HG03039 (cell line): ENCODE results near the gene SEMA3D.
A peak's percentile ranks its signal among the peaks of the same experiment; 100 is the strongest.

ENCODE experiments used
- ATAC-seq: cut with Tn5 transposase; IDR thresholded peaks from one replicate; pipeline ENCODE4 v1.9.1; 2021; ENCODE audit warnings: mild to moderate bottlenecking, moderate library complexity; ENCODE audit not compliant: unreplicated experiment

SEMA3D gene

DNA sequence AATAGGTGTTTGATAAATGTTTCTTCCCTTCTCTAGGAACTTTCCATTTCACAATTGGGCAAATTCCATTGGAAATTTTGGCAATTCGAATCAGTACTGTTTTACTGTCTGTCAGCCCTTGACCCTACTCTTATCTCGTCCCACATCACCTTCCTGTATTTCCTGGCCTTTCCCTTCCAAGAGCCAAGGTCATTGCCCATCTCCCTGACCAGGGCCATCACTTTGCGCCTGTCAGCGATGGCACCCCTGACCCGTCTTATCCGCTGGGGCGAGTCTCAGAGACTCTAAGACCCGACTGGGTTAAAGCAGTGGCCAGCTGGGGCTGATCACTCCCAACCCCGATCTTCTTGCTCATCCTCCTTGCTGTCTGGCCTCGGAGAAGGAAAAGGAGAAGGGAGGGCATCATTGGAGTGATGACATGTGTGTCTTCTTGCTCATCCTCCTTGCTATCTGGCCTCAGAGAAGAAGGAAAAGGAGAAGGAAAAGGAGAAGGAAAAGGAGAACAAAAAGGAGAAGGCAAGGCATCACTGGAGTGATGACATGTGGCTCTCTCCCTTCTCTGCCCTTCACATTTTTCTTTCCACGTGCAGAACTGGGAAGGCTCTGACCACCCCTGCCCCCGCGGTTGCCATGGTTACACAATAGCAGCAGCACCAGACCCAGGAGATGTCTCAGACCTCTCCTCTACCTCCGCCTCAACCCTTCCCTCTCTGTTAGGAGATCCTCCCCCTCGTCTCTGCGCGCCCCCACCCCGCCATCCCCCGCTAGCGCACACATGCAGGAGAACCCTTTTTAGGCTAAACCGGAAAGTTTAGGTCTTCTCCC, 2.0 kb downstream of the SEMA3D start:
- ATAC-seq: no peak

DNA sequence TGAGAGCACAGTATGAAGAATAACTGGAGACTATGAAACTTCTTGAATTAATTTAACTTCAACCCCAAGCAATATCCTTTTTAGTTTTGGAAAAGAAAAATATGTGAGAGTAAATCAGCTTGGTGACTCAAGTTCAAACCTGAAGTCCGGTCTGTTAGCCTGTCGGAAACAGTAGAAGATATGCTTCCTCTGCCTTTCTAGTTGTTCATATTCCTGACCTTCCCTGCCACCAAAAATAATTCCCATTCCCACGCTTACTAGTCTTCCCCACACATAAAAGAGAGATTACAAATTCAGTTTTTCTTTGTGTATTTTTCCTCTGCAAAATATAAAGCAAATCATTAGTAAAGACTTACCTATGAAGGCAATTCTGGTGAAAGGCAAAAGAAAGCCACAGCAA, 3.6 kb downstream of the SEMA3D start:
- ATAC-seq: no peak

DNA sequence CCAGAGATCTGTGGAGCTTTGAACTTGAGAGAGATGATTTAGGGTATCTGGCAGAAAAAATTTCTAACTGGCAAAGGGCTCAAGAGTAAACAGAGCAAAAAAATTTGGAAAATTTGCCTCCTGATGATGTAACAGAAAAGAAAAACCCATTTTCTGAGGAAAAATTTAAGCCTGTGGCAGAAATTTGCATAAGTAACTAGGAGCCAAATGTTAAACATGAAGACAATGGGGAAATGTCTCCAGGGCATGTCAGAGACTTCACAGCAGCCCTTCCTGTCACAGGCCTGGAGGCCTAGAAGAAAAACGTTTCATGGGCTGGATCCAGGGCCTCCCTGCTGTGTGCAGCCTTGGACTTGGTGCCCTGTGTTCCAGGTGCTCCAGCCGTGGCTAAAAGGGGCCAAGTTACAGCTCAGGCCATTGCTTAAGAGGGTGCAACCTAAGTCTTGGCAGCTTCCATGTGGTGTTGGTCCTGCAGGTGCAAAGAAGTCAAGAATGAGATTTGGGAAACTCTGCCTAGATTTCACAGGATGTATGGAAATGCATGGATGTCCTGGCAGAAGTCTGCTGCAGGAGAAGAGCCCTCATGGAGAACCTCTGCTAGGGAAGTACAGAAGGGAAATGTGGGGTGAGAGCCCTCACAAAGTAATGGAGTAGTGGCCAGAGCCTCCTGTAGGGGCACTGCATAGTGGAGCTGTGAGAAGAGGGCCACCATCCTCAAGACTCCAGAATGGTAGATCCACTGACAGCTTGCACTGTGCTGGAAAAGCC, 8.1 kb downstream of the SEMA3D start:
- ATAC-seq: no peak

DNA sequence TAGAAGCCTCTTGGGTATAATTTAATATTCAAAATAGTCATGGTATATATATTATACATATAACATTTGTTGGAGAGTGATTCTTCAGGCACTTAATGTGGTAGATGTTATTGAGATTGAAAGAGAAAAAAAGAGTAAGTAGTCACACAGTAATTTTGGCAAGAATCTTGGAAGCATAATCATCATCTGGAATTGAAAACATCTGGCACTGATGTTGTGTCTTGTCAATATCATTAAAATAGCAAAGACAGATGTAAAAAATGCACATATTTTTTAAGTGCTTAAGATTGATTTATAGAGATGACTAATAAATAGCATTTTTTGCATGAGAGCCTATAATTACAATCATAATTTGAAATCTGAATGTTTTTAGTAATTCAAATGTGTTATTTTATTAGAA, 9.5 kb downstream of the SEMA3D start:
- ATAC-seq: no peak

DNA sequence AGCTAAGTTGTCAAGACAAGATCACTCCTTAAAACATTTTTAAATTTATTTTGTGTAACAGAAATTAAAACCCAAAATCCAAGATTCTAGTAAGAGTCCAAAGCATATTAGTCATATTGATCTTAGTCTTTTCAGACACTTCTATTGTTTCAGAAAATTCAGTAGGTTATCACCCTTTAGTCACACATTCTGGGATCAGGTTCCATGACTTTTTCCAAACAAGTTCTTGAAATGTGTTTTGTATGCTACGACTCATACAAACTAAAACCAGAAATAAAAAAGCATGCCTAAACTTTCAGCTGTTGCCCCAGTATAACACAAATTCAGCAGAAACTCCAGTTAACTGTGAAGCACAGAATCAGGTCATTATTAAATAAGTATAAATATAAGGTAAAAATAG, 10.7 kb downstream of the SEMA3D start:
- no peak for ATAC-seq

DNA sequence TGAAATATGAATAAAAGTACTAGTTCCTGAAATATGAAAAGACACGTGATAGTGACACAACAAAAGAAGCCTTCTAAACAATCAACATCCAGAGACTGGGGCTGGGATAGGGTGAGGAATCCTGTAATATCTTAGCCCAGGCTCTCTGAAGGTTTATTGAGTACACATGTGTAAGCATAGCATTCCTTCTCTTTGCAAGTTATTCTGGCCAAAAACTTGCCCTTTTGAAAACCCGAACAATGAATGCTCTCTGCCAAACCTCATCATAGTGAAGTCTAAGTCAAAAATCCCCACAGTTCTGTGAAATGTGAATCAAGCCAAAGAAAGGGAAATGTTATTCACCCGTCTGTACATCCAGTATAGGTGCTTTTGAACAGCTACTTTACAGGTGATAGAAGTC, 11.6 kb downstream of the SEMA3D start:
- no peak for ATAC-seq

DNA sequence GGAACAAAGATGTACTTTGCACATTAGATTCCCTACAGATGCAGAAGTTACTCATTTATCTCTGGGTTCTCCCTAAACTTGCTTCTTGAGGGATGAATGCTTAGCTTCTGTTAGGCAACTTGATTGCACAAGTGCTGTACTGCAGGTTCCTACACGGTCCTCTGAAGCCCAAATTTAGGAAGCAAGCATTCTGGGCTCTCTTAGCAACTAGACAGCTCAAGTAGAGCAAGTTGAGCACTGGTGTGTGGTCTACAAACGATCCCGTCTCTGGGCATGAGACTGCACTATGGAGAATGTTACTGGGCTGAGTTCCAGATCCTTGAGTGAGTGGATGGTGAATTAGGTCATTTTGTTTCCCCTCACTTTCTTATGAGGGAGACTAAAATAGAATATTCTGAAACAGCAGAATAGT, 14.3 kb downstream of the SEMA3D start:
- no peak for ATAC-seq

DNA sequence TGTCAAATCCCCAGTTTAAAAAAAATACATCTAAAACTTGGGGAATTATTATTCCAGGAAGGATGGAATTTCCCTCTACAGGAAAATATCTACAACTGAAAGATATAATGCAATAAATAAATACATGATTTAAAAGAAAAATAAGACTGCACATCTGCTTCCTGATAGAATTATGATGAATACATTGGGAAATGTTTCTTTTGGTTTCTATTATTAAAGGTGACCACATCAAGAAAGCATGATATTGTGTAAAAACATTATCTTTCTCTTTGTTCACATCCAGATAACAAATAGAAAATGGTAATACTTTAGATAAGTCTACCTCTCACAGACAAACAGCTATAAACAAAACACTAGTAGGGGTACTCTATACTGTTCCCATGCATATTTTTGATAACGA, 19.2 kb downstream of the SEMA3D start:
- ATAC-seq: no peak

DNA sequence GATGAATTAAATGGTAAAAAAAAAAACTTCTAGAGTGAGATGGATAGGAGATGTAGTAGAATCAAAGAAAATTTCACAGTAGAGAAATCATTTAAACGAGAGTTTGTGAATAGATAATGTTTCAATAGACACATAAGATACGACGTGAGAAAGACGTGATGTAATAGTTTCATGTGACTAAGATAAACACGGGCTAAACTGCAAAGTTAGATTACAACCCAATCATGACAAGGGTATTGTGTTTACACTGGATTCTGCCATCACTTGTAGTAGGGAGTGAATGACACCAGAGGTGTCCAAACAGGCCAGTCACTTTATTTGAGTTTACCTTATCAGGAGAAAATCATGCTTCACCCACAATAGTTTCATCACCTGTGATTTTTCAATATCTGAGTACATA, 21.6 kb downstream of the SEMA3D start:
- no peak for ATAC-seq

DNA sequence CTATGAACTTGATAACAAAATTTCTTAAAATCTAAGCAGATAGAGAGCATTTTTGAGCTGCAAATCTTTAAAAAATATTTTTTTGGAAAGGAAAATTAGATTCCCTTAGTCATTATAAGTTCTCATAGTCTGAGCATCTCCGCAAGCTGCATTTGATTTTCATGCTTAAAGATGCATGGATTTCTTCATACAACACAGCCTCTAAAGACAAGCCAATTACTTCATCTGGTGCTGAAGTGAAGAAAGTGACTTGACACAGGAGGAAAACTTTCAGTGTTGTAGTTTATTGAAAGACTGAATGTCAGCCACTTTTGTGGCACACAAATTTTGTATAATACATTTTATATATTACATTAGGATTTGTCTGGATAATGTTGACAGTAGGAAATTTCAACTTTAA, 22.5 kb downstream of the SEMA3D start:
- no peak for ATAC-seq

DNA sequence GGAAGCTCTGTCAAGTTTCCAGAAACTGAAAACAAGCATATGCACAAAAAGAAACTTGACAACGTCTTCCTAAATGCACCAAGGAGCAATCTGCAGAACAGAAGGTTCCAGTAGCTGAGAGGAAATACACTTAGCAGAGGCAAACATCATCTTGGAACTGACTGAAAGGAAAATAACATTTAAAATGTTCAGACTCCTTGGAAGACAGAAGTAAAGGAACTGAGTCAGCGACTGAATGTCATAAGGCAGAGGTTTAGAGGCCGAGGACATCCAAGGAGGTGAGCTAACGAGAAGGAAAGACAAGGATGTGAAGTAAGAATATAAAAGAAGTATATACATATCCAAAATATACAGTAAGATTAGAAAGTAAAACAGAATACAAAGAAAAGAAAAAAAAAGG, 24.1 kb downstream of the SEMA3D start:
- no peak for ATAC-seq

DNA sequence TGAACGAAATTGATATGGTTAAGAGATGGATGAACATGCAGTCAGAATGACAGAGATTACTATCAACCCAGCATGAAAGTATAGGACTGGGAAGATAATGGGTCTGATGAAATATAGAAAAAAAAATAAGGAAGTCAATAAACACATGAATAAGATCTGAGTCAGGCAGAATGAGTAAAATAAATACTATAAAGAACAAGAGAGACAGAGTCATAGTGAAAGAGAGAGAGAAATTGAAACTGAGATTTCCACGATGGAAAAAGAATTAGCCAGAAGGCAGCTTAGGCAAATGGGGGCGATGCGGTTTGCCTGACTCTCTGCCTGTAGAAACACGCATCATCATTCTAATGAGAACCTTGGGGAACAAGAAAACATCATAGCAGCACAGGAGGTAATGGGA, 26.6 kb downstream of the SEMA3D start:
- ATAC-seq: peak; percentile 86

DNA sequence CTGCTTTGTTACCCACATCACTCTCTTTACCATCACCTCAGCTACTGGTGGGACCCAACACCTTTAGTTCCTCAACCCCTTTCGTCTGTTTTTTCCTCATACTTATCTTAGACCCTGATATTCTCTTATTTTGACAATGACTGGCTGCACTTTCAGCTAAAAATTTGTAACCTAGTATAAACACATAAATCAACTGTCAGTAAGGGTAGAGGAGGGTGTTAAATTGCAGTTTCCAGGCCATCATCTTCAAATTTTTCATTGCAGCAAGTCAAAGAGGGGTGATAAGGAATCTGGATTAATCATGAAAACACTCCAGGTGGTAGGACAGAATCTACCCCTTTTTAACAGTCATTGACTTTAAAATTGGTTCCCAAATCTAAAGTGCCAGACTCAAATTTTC, 27.9 kb downstream of the SEMA3D start:
- no peak for ATAC-seq

DNA sequence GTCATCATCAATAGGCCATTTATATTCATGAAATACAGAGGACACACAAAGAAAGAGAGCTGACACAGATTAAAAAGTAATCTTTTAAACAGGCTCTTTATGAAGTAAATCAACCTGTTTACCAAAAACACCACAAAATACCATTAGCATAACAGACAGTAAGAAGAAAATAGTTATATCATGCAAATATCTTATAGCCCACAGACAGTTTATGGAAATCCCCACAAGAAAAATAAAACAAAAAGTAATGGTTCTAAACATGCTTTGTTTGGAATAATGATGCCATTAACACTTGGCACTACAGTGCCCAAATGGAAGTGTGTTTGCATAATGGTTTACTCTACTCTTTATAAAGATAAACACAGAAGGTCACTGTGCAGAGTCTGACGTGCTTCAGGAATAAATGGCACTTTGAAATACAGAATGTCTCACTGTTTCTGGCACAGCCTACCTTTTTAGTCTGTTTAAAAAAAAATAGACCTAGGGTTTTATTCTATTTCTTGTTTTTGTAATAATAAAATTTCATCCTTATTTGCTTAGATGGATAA, 30.1 kb downstream of the SEMA3D start:
- no peak for ATAC-seq

DNA sequence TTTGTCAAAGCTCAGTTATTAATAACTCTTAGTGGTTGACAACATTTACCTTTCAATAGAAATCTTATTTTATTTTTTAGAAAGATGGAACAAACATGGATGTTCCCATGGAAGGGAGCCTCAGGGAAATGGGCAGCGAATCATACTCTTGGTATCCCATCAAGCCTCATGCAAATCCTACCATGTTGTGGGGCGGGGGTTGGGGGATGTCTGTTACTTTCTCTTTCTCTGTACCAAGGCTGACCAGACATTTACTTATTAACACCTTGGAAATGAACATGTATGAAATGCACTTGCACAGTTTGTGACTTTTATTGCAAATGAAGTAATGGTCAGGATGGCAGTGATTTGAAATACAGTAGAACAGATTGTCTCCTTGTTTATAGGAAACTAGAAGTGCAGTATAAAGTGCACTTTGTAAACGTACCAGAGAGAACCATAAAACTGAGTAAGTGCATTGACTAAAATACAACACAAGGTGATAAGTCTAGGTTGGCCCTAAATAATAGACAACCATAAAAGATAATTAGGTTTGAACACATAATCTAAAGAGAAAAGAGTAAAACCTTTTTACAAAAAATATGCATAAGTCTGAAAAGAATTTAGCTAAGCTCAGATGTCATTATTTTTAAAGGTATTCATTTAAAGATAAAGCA, 32.4 kb downstream of the SEMA3D start:
- no peak for ATAC-seq

DNA sequence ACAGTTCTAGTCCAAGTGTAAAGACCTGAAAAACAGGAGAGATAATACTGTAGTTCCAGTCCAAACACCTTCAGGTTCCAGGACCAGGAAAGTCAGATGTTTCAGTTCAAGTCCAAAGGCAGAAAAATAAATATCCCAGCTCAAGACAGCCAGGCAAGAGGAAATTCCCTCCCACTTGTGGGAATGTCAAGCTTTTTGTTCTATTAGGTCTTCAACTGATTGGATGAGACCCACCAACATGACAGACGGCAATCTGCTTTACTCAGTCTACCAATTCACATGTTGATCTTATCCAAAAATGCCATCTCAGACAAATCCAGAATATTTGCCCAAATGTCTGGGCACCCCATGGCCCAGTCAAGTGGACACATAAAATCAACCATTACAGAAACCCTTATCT, 33.1 kb downstream of the SEMA3D start:
- no peak for ATAC-seq

DNA sequence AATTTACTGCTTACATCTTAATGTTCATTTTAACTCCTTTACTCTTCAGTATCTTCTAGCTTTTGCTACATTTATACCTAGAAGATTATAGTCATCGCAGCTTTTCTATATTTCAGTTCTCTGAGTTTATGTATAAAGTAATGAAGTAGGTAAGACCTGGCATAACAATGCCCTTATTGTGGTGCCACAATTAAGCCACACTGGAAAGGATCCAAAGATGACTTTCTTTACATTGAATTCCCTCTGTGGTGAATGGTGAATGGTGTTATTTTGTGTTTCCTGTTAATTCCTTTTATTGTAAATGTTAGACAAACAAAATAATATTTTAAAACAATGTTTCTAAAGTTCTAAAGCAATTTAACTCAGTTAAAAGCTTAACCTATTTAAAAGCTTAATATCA, 36.2 kb downstream of the SEMA3D start:
- no peak for ATAC-seq

DNA sequence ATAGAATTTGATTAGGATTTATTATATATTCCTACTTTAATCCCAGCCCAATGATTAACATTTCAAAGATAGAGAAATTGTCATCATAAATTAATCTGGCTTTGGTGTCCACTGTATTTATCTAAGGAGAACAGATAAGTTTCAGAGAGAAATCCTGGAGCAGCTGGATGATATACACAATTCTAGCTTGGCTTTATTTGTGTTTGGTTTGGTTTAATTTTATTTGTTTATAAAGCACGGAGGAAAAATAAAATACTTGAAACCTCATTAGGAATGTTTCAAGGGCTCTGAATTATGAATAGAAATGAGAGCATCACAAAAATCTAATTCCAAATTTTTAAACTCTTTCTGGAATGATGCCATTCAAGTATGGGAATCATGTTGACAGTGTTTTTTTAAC, 42.1 kb downstream of the SEMA3D start:
- no peak for ATAC-seq

DNA sequence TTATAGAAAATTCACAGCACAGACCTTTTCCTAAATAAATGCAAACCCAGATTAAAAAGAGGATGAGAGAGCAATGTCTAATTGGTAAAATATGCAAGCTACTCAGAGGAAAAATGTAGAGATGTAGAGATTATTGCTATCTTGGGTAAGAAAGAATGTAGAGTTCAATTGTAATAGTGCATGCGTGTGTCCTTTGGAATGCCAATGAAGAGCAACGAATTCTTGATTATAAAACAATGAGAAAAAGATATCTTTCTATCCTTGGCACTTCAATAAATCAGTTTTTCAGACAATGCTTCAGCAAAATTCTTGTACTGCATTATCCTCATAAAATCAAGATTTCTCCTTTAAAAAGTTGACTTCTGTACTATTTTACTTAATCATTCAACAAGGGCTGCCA, 50.9 kb downstream of the SEMA3D start:
- ATAC-seq: no peak

DNA sequence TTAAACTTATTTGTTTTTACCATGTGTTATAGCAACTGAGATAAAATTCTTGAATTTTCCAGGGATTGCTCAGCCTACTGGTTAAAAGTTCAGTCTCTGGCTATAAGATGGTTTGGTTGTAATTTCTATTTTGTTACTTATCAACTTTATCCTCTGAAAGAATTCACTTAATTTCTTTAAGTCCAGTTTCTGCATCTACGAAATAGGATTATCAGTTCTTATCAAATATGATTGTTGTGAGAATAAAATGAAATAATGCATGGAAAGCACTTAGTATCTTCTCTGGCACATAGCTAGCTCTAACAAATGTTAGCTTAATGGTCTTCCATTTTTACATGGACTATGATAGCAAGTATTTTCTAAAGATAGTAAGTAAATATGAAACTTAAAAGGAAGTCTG, 53.3 kb downstream of the SEMA3D start:
- ATAC-seq: no peak

DNA sequence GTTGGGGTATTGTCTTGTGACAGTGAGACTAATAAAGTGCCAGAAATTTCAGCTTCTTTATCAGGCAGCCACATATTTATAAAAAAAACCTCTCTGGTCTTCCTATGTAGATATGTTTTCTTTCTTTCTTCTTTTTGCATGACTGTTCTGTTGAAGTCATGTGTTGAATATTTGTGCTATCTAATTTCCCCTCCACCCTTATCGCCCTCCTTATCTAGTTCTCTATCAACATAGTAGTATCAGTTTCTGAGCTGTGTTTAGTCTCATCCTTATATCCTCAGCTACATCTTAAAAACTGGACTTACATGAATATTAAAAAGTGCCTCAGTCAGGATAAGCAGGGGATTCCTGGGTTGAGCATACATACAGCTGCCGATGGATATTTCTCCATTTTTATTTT, 53.9 kb downstream of the SEMA3D start:
- no peak for ATAC-seq

DNA sequence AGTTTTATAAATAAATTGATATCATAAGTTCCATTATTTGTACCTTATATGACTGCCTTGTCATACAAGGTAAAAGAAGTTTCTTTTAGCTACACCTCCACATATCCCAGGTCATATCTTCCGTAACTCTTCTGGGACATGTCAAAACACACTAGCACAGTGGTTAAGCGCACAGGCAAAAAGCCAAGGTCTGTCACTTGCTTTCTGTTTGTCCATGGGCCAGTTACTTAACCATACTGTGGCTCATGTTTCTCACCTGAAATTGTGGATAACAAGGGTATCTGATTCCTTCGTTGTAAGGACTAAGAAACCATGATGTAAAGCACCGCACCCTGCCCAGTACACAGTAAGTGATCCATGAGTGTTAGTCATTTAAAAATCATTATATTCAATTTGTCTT, 56.2 kb downstream of the SEMA3D start:
- ATAC-seq: no peak
